ENCODE measurements around the gene BCAR3. TPM values are rescaled to one million over a fixed set of nuclear protein-coding genes. Genes with fewer than 3 reads are reported as not detected.

BCAR3 gene
- total RNA-seq, 1 experiment from 2014 or later, result 9.3 TPM

- peaks cover 14% of the 10 kb centered on the region for H3K36me3 Mint-ChIP-seq (ENCODE audit: insufficient read depth, unreplicated experiment)
These were observed 12.7 kb downstream of the BCAR3 start for GRCh38 chr1:93668951-93669350.

GRCh38 chr1:93668121-93668520, 13.5 kb downstream of the BCAR3 start:
- POLR2A ChIA-PET, result no interaction called here
- H3K27me3 Mint-ChIP-seq (ENCODE audit: insufficient read depth, unreplicated experiment), result no peaks in the 10 kb centered on the region

More at GRCh38 chr1:93668951-93669350, 12.7 kb downstream of the BCAR3 start:
- no peak for TF ChIP-seq CTCF (IDR thresholded peaks at IDR 0.05; ENCODE audit: insufficient read depth in 1 of 2, low read depth in 1 of 2, low read length in 1 of 2, severe bottlenecking in 1 of 2, unreplicated experiment in 1 of 2)
- peaks cover 24% of the 10 kb centered on the region for H3K4me1 Mint-ChIP-seq (ENCODE audit: low read depth, unreplicated experiment)
- no peaks in the 10 kb centered on the region for H3K9me3 ChIP-seq
- no peaks in the 10 kb centered on the region for H3K27me3 ChIP-seq (replicated peaks; ENCODE audit: control insufficient read depth, insufficient read depth, low read length)
- no peaks in the 10 kb centered on the region for H3K9me3 Mint-ChIP-seq (ENCODE audit: unreplicated experiment)
- POLR2A ChIA-PET, result no interaction called here
- intact Hi-C loops (cut with micrococcal nuclease; ENCODE audit: unreplicated experiment), result no loop called here
- H3K36me3 ChIP-seq (ENCODE audit: control insufficient read depth, insufficient read depth, low read length), result no peaks in the 10 kb centered on the region
- no peak for DNase-seq
- no peak overlapping the region for H3K27ac Mint-ChIP-seq (ENCODE audit: unreplicated experiment)
- no peak overlapping the region for H3K4me3 Mint-ChIP-seq (ENCODE audit: unreplicated experiment)
- H3K4me3 ChIP-seq (ENCODE audit: low read depth, low read length), result no peak overlapping the region
- H3K4me1 ChIP-seq, result peaks cover 57% of the 10 kb centered on the region
- CTCF ChIA-PET, result no interaction called here
- H3K27me3 Mint-ChIP-seq (ENCODE audit: insufficient read depth, unreplicated experiment), result no peaks in the 10 kb centered on the region
- BruUV-seq (replicated peaks), result no TSS peak

GRCh38 chr1:93667642-93668041, 14.0 kb downstream of the BCAR3 start:
- Histone ChIP-seq H3K4me1 (peaks cover 58% of the 10 kb centered on the region), H3K9me3 (no peaks in the 10 kb centered on the region), H3K4me3 (ENCODE audit: low read depth, low read length) (no peak overlapping the region), H3K27me3 (replicated peaks; ENCODE audit: control insufficient read depth, insufficient read depth, low read length) (no peaks in the 10 kb centered on the region), H3K36me3 (ENCODE audit: control insufficient read depth, insufficient read depth, low read length) (no peaks in the 10 kb centered on the region)
- intact Hi-C loops (cut with micrococcal nuclease; ENCODE audit: unreplicated experiment), result no loop called here
- no peak overlapping the region for H3K27ac Mint-ChIP-seq (ENCODE audit: unreplicated experiment)
- BruUV-seq (replicated peaks), result no TSS peak
- TF ChIP-seq CTCF (IDR thresholded peaks at IDR 0.05; ENCODE audit: insufficient read depth in 1 of 2, low read depth in 1 of 2, low read length in 1 of 2, severe bottlenecking in 1 of 2, unreplicated experiment in 1 of 2), result no peak
- H3K4me1 Mint-ChIP-seq (ENCODE audit: low read depth, unreplicated experiment), result peaks cover 22% of the 10 kb centered on the region
- DNase-seq, result peak; percentile 43 to 59
- no peaks in the 10 kb centered on the region for H3K27me3 Mint-ChIP-seq (ENCODE audit: insufficient read depth, unreplicated experiment)
- CTCF ChIA-PET, result no interaction called here
- POLR2A ChIA-PET, result no interaction called here
- H3K9me3 Mint-ChIP-seq (ENCODE audit: unreplicated experiment), result no peaks in the 10 kb centered on the region
- peaks cover 1% of the 10 kb centered on the region for H3K36me3 Mint-ChIP-seq (ENCODE audit: insufficient read depth, unreplicated experiment)
- H3K4me3 Mint-ChIP-seq (ENCODE audit: unreplicated experiment), result no peak overlapping the region

More at GRCh38 chr1:93668121-93668520, 13.5 kb downstream of the BCAR3 start:
- no TSS peak for BruUV-seq (replicated peaks)
- Mint-ChIP-seq H3K4me1 (ENCODE audit: low read depth, unreplicated experiment) (peaks cover 22% of the 10 kb centered on the region), H3K4me3 (ENCODE audit: unreplicated experiment) (no peak overlapping the region), H3K9me3 (ENCODE audit: unreplicated experiment) (no peaks in the 10 kb centered on the region), H3K36me3 (ENCODE audit: insufficient read depth, unreplicated experiment) (peaks cover 6% of the 10 kb centered on the region), H3K27ac (ENCODE audit: unreplicated experiment) (no peak overlapping the region)
- Histone ChIP-seq H3K9me3 (no peaks in the 10 kb centered on the region), H3K36me3 (ENCODE audit: control insufficient read depth, insufficient read depth, low read length) (no peaks in the 10 kb centered on the region), H3K4me1 (peaks cover 58% of the 10 kb centered on the region), H3K27me3 (replicated peaks; ENCODE audit: control insufficient read depth, insufficient read depth, low read length) (no peaks in the 10 kb centered on the region), H3K4me3 (ENCODE audit: low read depth, low read length) (no peak overlapping the region)
- intact Hi-C loops (cut with micrococcal nuclease; ENCODE audit: unreplicated experiment), result no loop called here
- DNase-seq, result no peak
- no peak for TF ChIP-seq CTCF (IDR thresholded peaks at IDR 0.05; ENCODE audit: insufficient read depth in 1 of 2, low read depth in 1 of 2, low read length in 1 of 2, severe bottlenecking in 1 of 2, unreplicated experiment in 1 of 2)
- CTCF ChIA-PET, result no interaction called here

All from Caco-2 (cell line).